Endometrial microvascular endothelial cells (primary cell): Measurements from ENCODE around the gene KRTAP21-1. TPM values are rescaled to one million over a fixed set of nuclear protein-coding genes. Genes with fewer than 3 reads are reported as not detected.
"Not testable (repeated sequence)": the region's sequence is repeated elsewhere in the genome, so short reads cannot be mapped to it uniquely, and the experiment has no call there.

Experiments used
- in situ Hi-C: cut with HindIII; loops from 2 replicates; pipeline ENCODE4 v1.10.0; 2017; ENCODE audit warnings: low sequenced_read_pairs, low pct_unique_long_range_greater_than_20kb; ENCODE audit errors: inconsistent ontology term
- total RNA-seq: library from RNA; depleted of rRNA; stranded (reverse); fragments of >200 nt; gene quantifications from one replicate; pipeline ENCODE4 v1.2.3, GENCODE V29; 2015; ENCODE audit errors: inconsistent ontology term

Gene KRTAP21-1
- not detected for total RNA-seq

GRCh38 chr21:30755328-30755727, at the start of gene KRTAP21-1:
TSS of gene KRTAP21-1 (minus strand) at chr21:30755428. CDS start at chr21:30755378, 50 bp downstream.
- in situ Hi-C loops: not testable (repeated sequence)

- in situ Hi-C loops: no loop called here
Measured at GRCh38 chr21:30800605-30801004, 45.4 kb upstream of the KRTAP21-1 start.

GRCh38 chr21:30793581-30794314, 38.5 kb upstream of the KRTAP21-1 start:
- in situ Hi-C loops: no loop called here

GRCh38 chr21:30779249-30779648, 24.0 kb upstream of the KRTAP21-1 start:
- in situ Hi-C loops: no loop called here

DNA sequence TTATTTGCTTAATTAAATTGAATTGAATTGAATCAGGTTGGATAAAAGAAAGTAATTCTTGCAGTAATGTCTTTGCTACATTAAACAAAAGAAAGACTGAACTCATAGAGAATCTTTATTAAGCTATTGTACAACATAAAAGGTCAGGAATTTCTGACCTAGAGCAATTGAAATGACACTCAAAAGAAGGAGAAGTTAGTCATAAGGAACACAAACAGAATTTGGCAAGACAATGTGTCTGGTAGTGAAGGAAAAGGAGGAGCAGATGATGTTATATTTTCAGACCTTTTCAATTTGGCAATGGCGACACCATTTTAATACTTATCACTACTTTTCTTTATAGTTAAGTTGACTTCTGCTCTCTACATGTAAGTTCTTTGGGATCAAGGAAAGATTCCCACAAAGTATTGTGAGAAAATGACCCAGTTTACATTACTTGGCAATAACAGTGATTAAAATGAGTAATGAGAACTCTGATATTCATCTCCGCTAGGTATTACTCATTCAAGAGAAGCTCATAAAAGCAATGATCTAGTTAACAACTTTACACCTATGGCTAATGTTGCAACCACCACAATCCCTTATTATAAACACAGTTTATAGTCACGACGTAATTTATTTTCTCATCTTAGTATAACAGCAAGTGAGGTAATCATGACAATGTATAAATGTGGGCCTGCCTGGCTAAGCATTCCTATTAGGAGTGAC, 14.7 kb upstream of the KRTAP21-1 start:
- in situ Hi-C loops: no loop called here

- in situ Hi-C loops: no loop called here
Measured at GRCh38 chr21:30760776-30761175, 5.5 kb upstream of the KRTAP21-1 start.

DNA sequence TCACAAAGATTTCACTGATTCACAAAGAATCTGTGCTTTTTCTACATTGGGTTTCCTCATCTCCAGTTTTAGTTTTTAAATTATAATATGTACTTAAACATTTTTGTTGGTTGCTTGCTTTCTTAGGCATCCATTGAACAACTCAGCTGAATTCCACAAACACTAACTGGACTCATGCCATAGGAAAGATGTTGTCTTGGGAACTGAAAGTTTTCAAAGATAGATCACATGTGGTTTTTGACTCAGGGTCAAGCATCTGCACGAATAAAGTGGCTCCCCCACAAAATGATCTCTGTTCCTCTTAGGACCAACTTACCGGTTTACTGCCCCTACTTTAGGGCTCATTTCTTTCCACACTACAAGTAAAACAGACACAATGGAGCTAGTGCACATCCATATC, 3.1 kb upstream of the KRTAP21-1 start:
- in situ Hi-C loops: no loop called here

DNA sequence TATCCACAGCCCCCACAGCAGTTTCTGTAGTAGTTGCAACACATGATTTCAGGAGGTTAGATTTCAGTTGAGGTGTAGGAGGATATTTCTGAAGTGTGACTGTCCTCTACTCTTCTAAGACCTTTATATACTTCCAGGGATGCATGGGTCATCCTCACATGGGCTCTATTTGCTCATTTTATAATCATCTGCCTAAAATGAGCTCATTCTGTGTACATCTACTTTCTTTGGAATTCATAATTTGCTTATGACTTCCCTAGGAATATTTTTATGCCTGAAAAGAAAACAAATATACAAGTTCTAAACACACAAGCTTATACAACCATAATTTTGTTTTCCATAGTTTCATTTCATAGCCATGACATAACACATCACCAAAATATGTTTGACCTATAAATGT, 8.1 kb downstream of the KRTAP21-1 start, which contains the start of gene KRTAP21-2:
TSS of gene KRTAP21-2 (minus strand) at position 101 of the 400 bp plus-strand sequence. CDS start at position 44, 57 bp downstream.
- in situ Hi-C loops: no loop called here

- in situ Hi-C loops: no loop called here
Measured at GRCh38 chr21:30740462-30740861, 14.8 kb downstream of the KRTAP21-1 start.

DNA sequence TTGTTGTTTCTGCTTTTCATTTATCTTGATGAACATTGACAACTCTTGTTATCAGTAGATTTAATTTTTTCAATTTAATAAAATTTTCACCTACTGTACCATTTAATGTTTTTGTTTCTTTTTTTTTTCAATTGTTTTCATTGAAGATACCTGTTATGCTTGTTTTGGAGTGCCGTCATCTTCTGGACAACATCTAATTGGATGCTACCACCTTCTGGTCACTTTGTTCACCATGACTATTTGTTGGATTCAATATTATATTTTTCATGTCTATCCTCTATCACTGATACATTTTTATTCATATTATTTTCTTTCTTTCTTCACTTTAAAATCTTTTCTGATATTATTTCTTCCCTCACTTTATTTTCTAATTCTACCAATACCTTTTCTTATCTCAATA, 22.2 kb downstream of the KRTAP21-1 start:
- in situ Hi-C loops: no loop called here

- in situ Hi-C loops: no loop called here
Measured at GRCh38 chr21:30726726-30727125, 28.5 kb downstream of the KRTAP21-1 start.

GRCh38 chr21:30719401-30719800, 35.8 kb downstream of the KRTAP21-1 start:
- in situ Hi-C loops: no loop called here

GRCh38 chr21:30718239-30718909, 36.9 kb downstream of the KRTAP21-1 start, which contains the start of gene KRTAP21-3:
TSS of gene KRTAP21-3 (minus strand) at chr21:30718777. CDS start at chr21:30718759, 18 bp downstream.
- in situ Hi-C loops: no loop called here

GRCh38 chr21:30717105-30717504, 38.1 kb downstream of the KRTAP21-1 start:
- in situ Hi-C loops: no loop called here

GRCh38 chr21:30714946-30715345, 40.3 kb downstream of the KRTAP21-1 start:
- in situ Hi-C loops: no loop called here

GRCh38 chr21:30714456-30714855, 40.8 kb downstream of the KRTAP21-1 start:
- in situ Hi-C loops: no loop called here

GRCh38 chr21:30713766-30714165, 41.5 kb downstream of the KRTAP21-1 start:
- in situ Hi-C loops: no loop called here

- in situ Hi-C loops: no loop called here
Measured at GRCh38 chr21:30710499-30710898, 44.7 kb downstream of the KRTAP21-1 start.

DNA sequence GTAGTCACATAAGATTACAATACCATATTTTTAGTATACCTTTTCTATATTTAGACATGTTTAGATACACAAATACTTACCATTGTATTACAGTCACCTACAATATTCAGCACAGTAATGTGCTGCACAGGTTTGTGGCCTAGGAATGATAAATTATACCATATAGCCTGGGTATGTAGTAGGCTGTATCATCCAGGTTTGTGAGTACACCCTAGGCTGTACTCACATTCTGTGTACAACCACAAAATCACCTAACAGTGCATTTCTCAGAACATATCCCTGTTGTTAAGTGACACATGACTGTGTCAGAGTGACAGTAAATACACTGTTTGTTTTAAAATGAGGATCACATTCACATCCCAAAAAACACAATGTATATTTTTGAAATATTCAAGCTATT, 47.8 kb downstream of the KRTAP21-1 start:
- in situ Hi-C loops: no loop called here
